Stimulated activated CD8-positive, alpha-beta memory T cell treated with anti-CD3 and anti-CD28 coated beads, Interleukin-4, amount 100 ng/mL, for 1 hour (primary cell): ENCODE results near the gene PIGZ.

Experiments
- DNase-seq, 2 donors: peaks; one replicate each; pipeline ENCODE4 v3.0.0-alpha.2; 2020; ENCODE audit warnings: low read depth in 2 of 2, low spot score in 1 of 2

PIGZ gene, protein sequence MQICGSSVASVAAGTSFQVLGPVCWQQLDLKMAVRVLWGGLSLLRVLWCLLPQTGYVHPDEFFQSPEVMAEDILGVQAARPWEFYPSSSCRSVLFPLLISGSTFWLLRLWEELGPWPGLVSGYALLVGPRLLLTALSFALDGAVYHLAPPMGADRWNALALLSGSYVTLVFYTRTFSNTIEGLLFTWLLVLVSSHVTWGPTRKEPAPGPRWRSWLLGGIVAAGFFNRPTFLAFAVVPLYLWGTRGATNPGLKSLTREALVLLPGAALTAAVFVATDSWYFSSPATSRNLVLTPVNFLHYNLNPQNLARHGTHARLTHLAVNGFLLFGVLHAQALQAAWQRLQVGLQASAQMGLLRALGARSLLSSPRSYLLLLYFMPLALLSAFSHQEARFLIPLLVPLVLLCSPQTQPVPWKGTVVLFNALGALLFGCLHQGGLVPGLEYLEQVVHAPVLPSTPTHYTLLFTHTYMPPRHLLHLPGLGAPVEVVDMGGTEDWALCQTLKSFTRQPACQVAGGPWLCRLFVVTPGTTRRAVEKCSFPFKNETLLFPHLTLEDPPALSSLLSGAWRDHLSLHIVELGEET

GRCh38 chr3:196968233-196969133 is at the start of gene PIGZ:
PIGZ (minus strand) TSS chr3:196968833; CDS start chr3:196952031, 16,802 bp downstream.
- no peak for DNase-seq

- no peak for DNase-seq
Observed at GRCh38 chr3:197017003-197017402, 48.4 kb upstream of the PIGZ start.

- DNase-seq = no peak
Observed at GRCh38 chr3:197015790-197016736, 47.4 kb upstream of the PIGZ start.

DNA sequence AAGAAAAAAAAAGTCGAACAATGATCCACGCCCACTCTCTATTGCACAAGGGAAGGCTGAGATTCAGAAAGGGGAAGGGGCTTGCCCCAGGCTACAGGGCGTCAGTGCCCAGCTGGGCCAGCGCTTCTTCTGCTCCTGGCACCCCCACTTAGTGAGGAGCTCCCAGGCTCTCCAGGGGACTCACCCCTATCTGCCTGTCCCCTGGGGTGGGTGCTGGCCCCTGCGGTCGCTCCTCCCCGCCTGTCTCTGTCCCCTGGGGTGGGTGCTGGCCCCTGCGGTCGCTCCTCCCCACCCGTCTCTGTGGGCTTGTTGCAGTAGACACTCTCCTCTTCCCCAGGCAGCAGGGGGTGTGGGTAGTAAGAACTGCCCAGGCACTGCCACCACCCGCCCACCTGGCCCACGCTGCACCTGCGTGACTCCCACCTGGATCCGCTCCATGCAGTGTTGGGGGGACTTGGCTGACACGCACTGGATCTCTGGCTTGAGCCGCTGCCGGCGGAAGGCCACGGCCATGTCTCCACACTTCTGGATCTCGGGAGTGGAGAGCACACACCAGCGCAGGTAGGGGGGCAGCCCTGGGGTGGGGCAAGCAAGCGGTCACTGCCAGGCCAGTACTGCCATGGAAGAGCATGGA is 46.4 kb upstream of the PIGZ start:
- no peak for DNase-seq

DNA sequence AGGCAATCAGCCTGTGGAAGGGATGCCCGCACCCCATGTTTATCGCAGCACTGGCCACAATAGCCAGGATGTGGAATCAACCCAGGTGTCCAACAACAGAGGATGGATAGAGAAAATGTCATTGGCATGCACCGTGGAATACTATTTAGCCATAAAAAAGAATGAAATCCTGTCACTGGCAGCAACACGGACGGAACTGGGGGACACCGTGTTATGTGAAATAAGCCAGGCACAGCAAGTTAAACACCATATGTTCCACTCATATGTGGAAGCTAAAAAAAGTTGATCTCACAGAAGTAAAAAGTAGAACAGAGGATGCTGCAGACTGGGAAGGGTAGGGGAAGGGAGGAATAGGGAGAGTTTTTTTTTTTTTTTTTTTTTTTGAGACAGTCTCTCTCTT is 45.4 kb upstream of the PIGZ start:
- DNase-seq = no peak

GRCh38 chr3:197012540-197012883 is 43.9 kb upstream of the PIGZ start:
- no peak for DNase-seq

GRCh38 chr3:197011780-197012539 is 43.3 kb upstream of the PIGZ start:
- no peak for DNase-seq

GRCh38 chr3:197010556-197011351 is 42.1 kb upstream of the PIGZ start:
- no peak for DNase-seq

GRCh38 chr3:197009532-197010019 is 40.9 kb upstream of the PIGZ start:
- DNase-seq = no peak

- no peak for DNase-seq
Observed at GRCh38 chr3:197008436-197009209, 40.0 kb upstream of the PIGZ start.

DNA sequence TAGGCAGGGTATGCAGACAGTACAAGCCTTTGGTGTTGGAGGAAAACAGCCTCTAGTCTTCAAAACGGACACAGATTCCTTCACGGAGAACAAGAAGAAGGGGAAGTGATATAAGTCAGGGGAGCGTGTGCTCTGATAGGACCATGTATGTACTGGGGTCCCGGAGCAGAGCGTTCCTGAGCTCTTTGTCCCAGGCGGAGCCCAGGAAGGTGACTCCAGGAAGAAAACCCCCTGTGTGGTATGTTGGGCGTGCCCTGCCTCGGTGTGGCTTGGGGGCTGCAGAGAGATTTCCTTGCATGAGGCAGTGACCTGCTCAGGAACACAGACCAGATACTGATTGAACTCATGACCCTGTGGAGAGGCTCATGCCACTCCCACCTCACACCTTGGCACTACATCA is 39.3 kb upstream of the PIGZ start:
- DNase-seq = no peak

DNA sequence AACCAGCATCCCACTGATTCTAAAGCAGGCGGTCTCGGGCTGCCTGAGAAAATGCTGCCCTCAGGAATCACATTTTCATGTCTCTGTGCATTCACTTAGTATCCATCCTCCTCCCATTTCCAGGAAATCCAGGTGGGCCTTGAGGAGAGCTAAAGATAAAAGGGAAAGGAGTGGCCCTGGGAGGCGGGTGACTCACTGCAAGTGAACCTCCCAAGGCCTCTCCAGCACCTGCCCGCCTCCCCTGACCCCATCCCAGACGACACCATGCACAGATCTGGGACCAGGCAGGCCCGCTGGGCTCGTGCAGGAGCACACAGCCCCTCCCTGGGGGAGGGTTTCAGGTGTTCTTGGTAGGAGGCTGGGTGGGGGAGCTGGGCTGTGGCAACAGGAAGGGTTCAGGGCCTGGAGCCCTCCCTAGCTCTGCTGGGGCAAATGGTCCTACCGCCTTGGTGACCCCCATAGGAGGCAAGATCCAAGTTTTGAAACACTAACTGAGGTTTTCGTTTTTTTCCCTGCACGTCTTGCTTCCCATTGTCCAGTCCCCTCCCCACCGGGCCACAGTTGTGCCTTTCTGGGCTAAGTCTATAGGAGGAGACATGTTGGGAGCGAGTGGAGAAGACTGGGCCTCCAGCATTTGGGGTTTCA is 38.8 kb upstream of the PIGZ start:
- no peak for DNase-seq

DNA sequence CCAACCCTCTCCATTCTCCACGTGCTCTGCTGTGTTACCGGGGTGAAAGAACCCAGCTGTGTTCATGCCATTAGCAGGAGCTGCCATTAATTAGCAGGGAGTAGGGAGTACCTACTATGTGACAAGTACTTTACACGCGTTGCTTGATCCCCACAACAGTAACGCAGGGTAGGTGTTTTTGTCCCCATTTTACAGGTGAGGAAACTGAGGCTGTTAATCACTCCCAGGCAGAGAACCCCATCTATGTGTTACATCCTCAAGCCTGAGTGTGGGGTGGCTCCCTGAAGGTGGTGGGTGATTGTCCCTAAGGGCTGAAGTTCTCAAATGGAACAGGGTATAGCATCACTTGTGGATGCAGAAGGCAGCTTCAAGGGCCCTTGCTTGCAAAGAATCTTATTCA is 38.2 kb upstream of the PIGZ start:
- DNase-seq = no peak

GRCh38 chr3:197006446-197006845 is 37.8 kb upstream of the PIGZ start:
- DNase-seq = no peak

GRCh38 chr3:197003461-197004385 is 35.1 kb upstream of the PIGZ start:
- DNase-seq = no peak
